Stimulated activated CD8-positive, alpha-beta memory T cell treated with anti-CD3 and anti-CD28 coated beads, Interleukin-12 subunit alpha, Interleukin-12 subunit beta, amount 100 ng/mL, for 24 hours (primary cell): ENCODE measurements around the gene TMTC2.

Experiments
- DNase-seq: peaks from one replicate; pipeline ENCODE4 v3.0.0-alpha.2; 2020; ENCODE audit errors: extremely low read depth

TMTC2 gene

GRCh38 chr12:82682326-82682725 is 4.4 kb upstream of the TMTC2 start:
- DNase-seq = no peak

GRCh38 chr12:82682851-82683261 is 3.9 kb upstream of the TMTC2 start:
- DNase-seq = no peak

- DNase-seq = peak; percentile 68
These were observed 927 bp upstream of the TMTC2 start for GRCh38 chr12:82685790-82686167.

GRCh38 chr12:82687021-82688011 is 610 bp downstream of the TMTC2 start:
- peak; percentile 11 for DNase-seq

- no peak for DNase-seq
These were observed 1.4 kb downstream of the TMTC2 start for GRCh38 chr12:82688035-82688501.

- DNase-seq = no peak
These were observed 1.9 kb downstream of the TMTC2 start for GRCh38 chr12:82688596-82688995.

- no peak for DNase-seq
These were observed 3.3 kb downstream of the TMTC2 start for GRCh38 chr12:82690006-82690405.

- DNase-seq = no peak
These were observed 4.8 kb downstream of the TMTC2 start for GRCh38 chr12:82691513-82691912.

- no peak for DNase-seq
These were observed 7.6 kb downstream of the TMTC2 start for GRCh38 chr12:82694276-82694675.

- no peak for DNase-seq
These were observed 8.3 kb downstream of the TMTC2 start for GRCh38 chr12:82694970-82695369.

- DNase-seq = no peak
These were observed 8.8 kb downstream of the TMTC2 start for GRCh38 chr12:82695531-82695930.

GRCh38 chr12:82696543-82696942 is 9.8 kb downstream of the TMTC2 start:
- no peak for DNase-seq

- DNase-seq = no peak
These were observed 12.2 kb downstream of the TMTC2 start for GRCh38 chr12:82698708-82699564.

GRCh38 chr12:82705774-82706173 is 19.1 kb downstream of the TMTC2 start:
- no peak for DNase-seq

GRCh38 chr12:82708061-82708879 is 21.6 kb downstream of the TMTC2 start:
- no peak for DNase-seq

- no peak for DNase-seq
These were observed 23.2 kb downstream of the TMTC2 start for GRCh38 chr12:82709794-82710355.

- DNase-seq = no peak
These were observed 24.0 kb downstream of the TMTC2 start for GRCh38 chr12:82710741-82711140.

GRCh38 chr12:82714427-82714826 is 27.7 kb downstream of the TMTC2 start:
- DNase-seq = no peak

- no peak for DNase-seq
These were observed 35.0 kb downstream of the TMTC2 start for GRCh38 chr12:82721726-82722125.

GRCh38 chr12:82723093-82723492 is 36.4 kb downstream of the TMTC2 start:
- no peak for DNase-seq

- no peak for DNase-seq
These were observed 37.2 kb downstream of the TMTC2 start for GRCh38 chr12:82723891-82724290.
